Stimulated activated naive CD8-positive, alpha-beta T cell treated with anti-CD3 and anti-CD28 coated beads, Interleukin-15, Interleukin-2, amounts not matched to agents 100 ng/mL and 50 ng/mL, for 24 hours (primary cell): ENCODE measurements around the gene APEH.

Source experiments
- H3K27ac Mint-ChIP-seq: one replicate; pipeline ENCODE4 v1.8.0; 2021; ENCODE audit warnings: mild to moderate bottlenecking, mixed read lengths
- H3K27me3 Mint-ChIP-seq: one replicate; pipeline ENCODE4 v1.8.0; 2021; ENCODE audit warnings: mixed read lengths
- H3K36me3 Mint-ChIP-seq: one replicate; pipeline ENCODE4 v1.8.0; 2021; ENCODE audit warnings: low read depth, mixed read lengths
- H3K4me1 Mint-ChIP-seq: one replicate; pipeline ENCODE4 v1.8.0; 2021; ENCODE audit warnings: low read depth, mixed read lengths
- H3K4me3 Mint-ChIP-seq: one replicate; pipeline ENCODE4 v1.8.0; 2021; ENCODE audit warnings: mild to moderate bottlenecking, mixed read lengths
- H3K9me3 Mint-ChIP-seq: one replicate; pipeline ENCODE4 v1.8.0; 2021; ENCODE audit warnings: mixed read lengths

The APEH gene

GRCh38 chr3:49717211-49717958 is 43.2 kb downstream of the APEH start:
- Mint-ChIP-seq H3K9me3 (no peaks in the 10 kb centered on the region), H3K27ac (no peak overlapping the region), H3K27me3 (no peaks in the 10 kb centered on the region), H3K4me1 (peaks cover 31% of the 10 kb centered on the region), H3K4me3 (no peak overlapping the region), H3K36me3 (peaks cover 12% of the 10 kb centered on the region)

- Mint-ChIP-seq H3K27ac (no peak overlapping the region), H3K27me3 (no peaks in the 10 kb centered on the region), H3K36me3 (peaks cover 17% of the 10 kb centered on the region), H3K4me3 (peak overlapping the region; percentile 82), H3K9me3 (no peaks in the 10 kb centered on the region), H3K4me1 (peaks cover 36% of the 10 kb centered on the region)
Measured at GRCh38 chr3:49717959-49718857, 44.1 kb downstream of the APEH start.

- Mint-ChIP-seq H3K27ac (peak overlapping the region; percentile 69), H3K4me1 (peaks cover 36% of the 10 kb centered on the region), H3K27me3 (no peaks in the 10 kb centered on the region), H3K9me3 (no peaks in the 10 kb centered on the region), H3K4me3 (peak overlapping the region; percentile 82), H3K36me3 (peaks cover 17% of the 10 kb centered on the region)
Measured at GRCh38 chr3:49718858-49719213, 44.7 kb downstream of the APEH start.

- Mint-ChIP-seq H3K4me1 (peaks cover 40% of the 10 kb centered on the region), H3K4me3 (peak within 1 kb of the TSS; percentile 82), H3K9me3 (no peaks in the 10 kb centered on the region), H3K27me3 (no peaks in the 10 kb centered on the region), H3K36me3 (peaks cover 17% of the 10 kb centered on the region), H3K27ac (peak within 1 kb of the TSS; percentile 69)
Measured at GRCh38 chr3:49719214-49719884, 45.2 kb downstream of the APEH start, which contains the start of gene AMIGO3. Gene AMIGO3 (minus strand): TSS chr3:49719684. CDS start chr3:49719465, 219 bp downstream.

GRCh38 chr3:49720855-49721595 is 46.9 kb downstream of the APEH start:
- Mint-ChIP-seq H3K27me3 (no peaks in the 10 kb centered on the region), H3K4me1 (peaks cover 45% of the 10 kb centered on the region), H3K4me3 (peak overlapping the region; percentile 25), H3K27ac (no peak overlapping the region), H3K36me3 (peaks cover 17% of the 10 kb centered on the region), H3K9me3 (no peaks in the 10 kb centered on the region)

GRCh38 chr3:49721596-49721895 is 47.4 kb downstream of the APEH start:
- Mint-ChIP-seq H3K27ac (no peak overlapping the region), H3K4me3 (no peak overlapping the region), H3K9me3 (no peaks in the 10 kb centered on the region), H3K27me3 (no peaks in the 10 kb centered on the region), H3K36me3 (peaks cover 17% of the 10 kb centered on the region), H3K4me1 (peaks cover 45% of the 10 kb centered on the region)

- H3K27me3 Mint-ChIP-seq, result no peaks in the 10 kb centered on the region
- H3K36me3 Mint-ChIP-seq, result peaks cover 17% of the 10 kb centered on the region
- H3K9me3 Mint-ChIP-seq, result no peaks in the 10 kb centered on the region
- H3K27ac Mint-ChIP-seq, result peak overlapping the region; percentile 97
- H3K4me1 Mint-ChIP-seq, result peaks cover 45% of the 10 kb centered on the region
- H3K4me3 Mint-ChIP-seq, result peak overlapping the region; percentile 94
Measured at GRCh38 chr3:49721896-49722781, 48.0 kb downstream of the APEH start.

- Mint-ChIP-seq H3K27me3 (no peaks in the 10 kb centered on the region), H3K36me3 (peaks cover 17% of the 10 kb centered on the region), H3K4me1 (peaks cover 45% of the 10 kb centered on the region), H3K27ac (peak overlapping the region; percentile 97), H3K4me3 (peak overlapping the region; percentile 94), H3K9me3 (no peaks in the 10 kb centered on the region)
Measured at GRCh38 chr3:49722896-49723295, 48.7 kb downstream of the APEH start.

- H3K27ac Mint-ChIP-seq, result peak overlapping the region; percentile 97
- H3K36me3 Mint-ChIP-seq, result peaks cover 17% of the 10 kb centered on the region
- no peaks in the 10 kb centered on the region for H3K9me3 Mint-ChIP-seq
- peak overlapping the region; percentile 94 for H3K4me3 Mint-ChIP-seq
- H3K27me3 Mint-ChIP-seq, result no peaks in the 10 kb centered on the region
- peaks cover 45% of the 10 kb centered on the region for H3K4me1 Mint-ChIP-seq
Measured at GRCh38 chr3:49723296-49723627, 49.1 kb downstream of the APEH start.

- H3K27me3 Mint-ChIP-seq, result no peaks in the 10 kb centered on the region
- H3K36me3 Mint-ChIP-seq, result peaks cover 13% of the 10 kb centered on the region
- H3K27ac Mint-ChIP-seq, result peak within 1 kb of the TSS; percentile 97
- peaks cover 40% of the 10 kb centered on the region for H3K4me1 Mint-ChIP-seq
- no peaks in the 10 kb centered on the region for H3K9me3 Mint-ChIP-seq
- peak within 1 kb of the TSS; percentile 94 for H3K4me3 Mint-ChIP-seq
Measured at GRCh38 chr3:49723628-49724551, 49.7 kb downstream of the APEH start, which contains the start of gene GMPPB. Gene GMPPB (minus strand): TSS chr3:49723951. CDS start chr3:49723726, 225 bp downstream.

GRCh38 chr3:49724586-49724985 is 50.4 kb downstream of the APEH start:
- Mint-ChIP-seq H3K9me3 (no peaks in the 10 kb centered on the region), H3K4me1 (peaks cover 34% of the 10 kb centered on the region), H3K27ac (peak overlapping the region; percentile 97), H3K27me3 (no peaks in the 10 kb centered on the region), H3K36me3 (peaks cover 13% of the 10 kb centered on the region), H3K4me3 (peak overlapping the region; percentile 94)

- no peaks in the 10 kb centered on the region for H3K27me3 Mint-ChIP-seq
- peaks cover 18% of the 10 kb centered on the region for H3K36me3 Mint-ChIP-seq
- H3K4me3 Mint-ChIP-seq, result no peak overlapping the region
- peak overlapping the region; percentile 61 for H3K27ac Mint-ChIP-seq
- H3K9me3 Mint-ChIP-seq, result no peaks in the 10 kb centered on the region
- peaks cover 21% of the 10 kb centered on the region for H3K4me1 Mint-ChIP-seq
Measured at GRCh38 chr3:49725906-49726681, 51.9 kb downstream of the APEH start.
